Activated naive CD8-positive, alpha-beta T cell treated with anti-CD3 and anti-CD28 coated beads, Interleukin-2, amount 10 ng/mL, durations not matched to agents 7 days and 5 days (primary cell): ENCODE data around the gene HSPG2. TPM values are rescaled to one million over a fixed set of nuclear protein-coding genes. Genes with fewer than 3 reads are reported as not detected.

Source experiments
- ATAC-seq: fragments of 150-1000 bp; cut with Tn5 transposase; one replicate; pipeline ENCODE4 v1.10.0; 2021; ENCODE audit warnings: low read depth, moderate library complexity
- POLR2A ChIA-PET: fragments of 350-600 bp; sonication (Branson Sonifier 250); formaldehyde crosslinking; loops from one replicate; lab custom pipeline; 2021; ENCODE audit warnings: antibody characterized with exemption; lab: Charles Lee
- DNase-seq: peaks from one replicate; pipeline ENCODE4 v3.0.0; 2021
- H3K27ac Mint-ChIP-seq: one replicate; pipeline ENCODE4 v1.8.0; 2022; ENCODE audit warnings: mild to moderate bottlenecking, mixed read lengths
- H3K27me3 Mint-ChIP-seq: one replicate; pipeline ENCODE4 v1.8.0; 2022; ENCODE audit warnings: mild to moderate bottlenecking, moderate library complexity, mixed read lengths
- H3K36me3 Mint-ChIP-seq: one replicate; pipeline ENCODE4 v1.8.0; 2021; ENCODE audit warnings: mild to moderate bottlenecking, mixed read lengths
- H3K4me1 Mint-ChIP-seq: one replicate; pipeline ENCODE4 v1.8.0; 2021; ENCODE audit warnings: mixed read lengths
- H3K4me3 Mint-ChIP-seq: one replicate; pipeline ENCODE4 v1.8.0; 2022; ENCODE audit warnings: mild to moderate bottlenecking, moderate library complexity, mixed read lengths
- H3K9me3 Mint-ChIP-seq: one replicate; pipeline ENCODE4 v1.8.0; 2021; ENCODE audit warnings: mixed read lengths
- total RNA-seq, 2 experiments: library from RNA; stranded (reverse); gene quantifications; one replicate each; pipeline ENCODE4 v1.2.3, GENCODE V29; 2021

The HSPG2 gene
- total RNA-seq, 2 experiments from 2014 or later, result 6.7 to 9.5 TPM

GRCh38 chr1:21887796-21888195, 49.3 kb downstream of the HSPG2 start:
- DNase-seq, result no peak
- Mint-ChIP-seq H3K9me3 (no peaks in the 10 kb centered on the region), H3K4me1 (no peaks in the 10 kb centered on the region), H3K4me3 (no peak overlapping the region), H3K27ac (no peak overlapping the region), H3K27me3 (no peaks in the 10 kb centered on the region), H3K36me3 (no peaks in the 10 kb centered on the region)
- POLR2A ChIA-PET, result no interaction called here
- no peak for ATAC-seq

DNA sequence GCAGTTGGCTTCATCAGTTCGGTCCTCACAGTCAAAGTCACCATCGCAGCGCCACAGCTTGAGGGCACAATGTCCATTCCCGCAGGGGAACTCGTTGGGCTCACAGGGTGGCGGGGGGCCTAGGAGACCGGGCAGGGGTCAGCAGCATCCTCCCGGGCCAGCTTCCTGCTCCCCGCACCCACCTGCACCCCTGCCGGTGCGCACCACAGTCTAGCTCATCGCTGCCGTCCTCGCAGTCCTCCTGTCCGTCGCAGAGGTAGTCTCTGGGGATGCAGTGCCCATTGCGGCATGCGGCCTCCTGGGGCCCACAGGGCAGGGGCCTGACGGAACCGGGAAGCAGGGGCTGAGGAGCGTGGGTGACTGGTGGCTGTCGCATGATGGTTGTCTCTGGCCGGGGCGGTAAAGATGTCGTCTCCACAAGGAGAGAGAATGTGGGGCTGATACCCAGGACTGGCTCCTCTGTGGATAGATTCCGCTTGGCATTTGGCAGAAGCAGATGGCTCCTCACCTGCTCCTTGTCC, 49.8 kb downstream of the HSPG2 start:
- no peaks in the 10 kb centered on the region for H3K27me3 Mint-ChIP-seq
- H3K4me3 Mint-ChIP-seq, result no peak overlapping the region
- no peaks in the 10 kb centered on the region for H3K9me3 Mint-ChIP-seq
- no peak overlapping the region for H3K27ac Mint-ChIP-seq
- POLR2A ChIA-PET, result no interaction called here
- no peaks in the 10 kb centered on the region for H3K36me3 Mint-ChIP-seq
- DNase-seq, result no peak
- no peak for ATAC-seq
- H3K4me1 Mint-ChIP-seq, result no peaks in the 10 kb centered on the region

GRCh38 chr1:21886486-21887215, 50.5 kb downstream of the HSPG2 start:
- no peaks in the 10 kb centered on the region for H3K36me3 Mint-ChIP-seq
- H3K4me1 Mint-ChIP-seq, result no peaks in the 10 kb centered on the region
- H3K4me3 Mint-ChIP-seq, result no peak overlapping the region
- DNase-seq (no peak), ATAC-seq (no peak)
- H3K9me3 Mint-ChIP-seq, result no peaks in the 10 kb centered on the region
- POLR2A ChIA-PET, result no interaction called here
- no peaks in the 10 kb centered on the region for H3K27me3 Mint-ChIP-seq
- H3K27ac Mint-ChIP-seq, result no peak overlapping the region

DNA sequence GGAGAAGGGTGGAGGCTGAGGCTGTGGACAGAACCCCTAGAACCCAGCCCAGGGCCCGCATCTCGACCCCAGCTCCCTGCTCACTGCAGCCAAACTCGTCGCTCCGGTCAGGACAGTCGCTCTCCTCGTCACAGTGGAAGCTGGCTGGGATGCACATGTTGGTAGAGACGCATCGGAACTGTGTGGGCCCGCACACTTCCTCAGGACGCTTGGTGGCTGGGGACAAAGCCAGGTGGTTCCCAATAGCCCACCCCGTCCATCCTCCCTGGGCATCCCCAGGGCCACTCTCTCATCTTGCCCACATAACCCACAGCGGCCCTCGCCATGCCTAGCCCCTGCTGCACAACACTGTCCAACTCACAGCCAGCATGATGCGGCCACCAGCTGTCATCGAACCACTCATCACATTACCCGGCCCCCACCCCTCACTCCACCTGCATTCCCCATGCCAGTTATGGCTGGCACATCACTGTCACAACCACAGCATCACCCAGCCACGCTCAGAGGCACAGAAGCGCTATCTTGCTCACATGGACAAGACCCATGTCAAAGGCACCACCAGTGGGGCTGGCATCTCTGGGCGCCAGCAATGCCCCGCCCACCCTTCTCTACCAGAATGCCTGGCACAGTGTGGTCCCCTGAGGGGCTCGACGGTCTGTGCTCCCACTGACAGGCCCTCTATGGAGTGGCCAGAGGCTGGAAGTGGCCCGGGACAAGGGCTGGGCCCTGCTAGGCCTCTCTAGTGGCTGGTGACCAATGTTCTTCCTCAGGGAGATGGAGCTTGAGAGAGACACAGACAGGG, 51.7 kb downstream of the HSPG2 start:
- H3K4me1 Mint-ChIP-seq, result no peaks in the 10 kb centered on the region
- H3K4me3 Mint-ChIP-seq, result no peak overlapping the region
- DNase-seq (no peak), ATAC-seq (no peak)
- H3K27me3 Mint-ChIP-seq, result no peaks in the 10 kb centered on the region
- POLR2A ChIA-PET, result no interaction called here
- no peaks in the 10 kb centered on the region for H3K9me3 Mint-ChIP-seq
- H3K36me3 Mint-ChIP-seq, result no peaks in the 10 kb centered on the region
- no peak overlapping the region for H3K27ac Mint-ChIP-seq

DNA sequence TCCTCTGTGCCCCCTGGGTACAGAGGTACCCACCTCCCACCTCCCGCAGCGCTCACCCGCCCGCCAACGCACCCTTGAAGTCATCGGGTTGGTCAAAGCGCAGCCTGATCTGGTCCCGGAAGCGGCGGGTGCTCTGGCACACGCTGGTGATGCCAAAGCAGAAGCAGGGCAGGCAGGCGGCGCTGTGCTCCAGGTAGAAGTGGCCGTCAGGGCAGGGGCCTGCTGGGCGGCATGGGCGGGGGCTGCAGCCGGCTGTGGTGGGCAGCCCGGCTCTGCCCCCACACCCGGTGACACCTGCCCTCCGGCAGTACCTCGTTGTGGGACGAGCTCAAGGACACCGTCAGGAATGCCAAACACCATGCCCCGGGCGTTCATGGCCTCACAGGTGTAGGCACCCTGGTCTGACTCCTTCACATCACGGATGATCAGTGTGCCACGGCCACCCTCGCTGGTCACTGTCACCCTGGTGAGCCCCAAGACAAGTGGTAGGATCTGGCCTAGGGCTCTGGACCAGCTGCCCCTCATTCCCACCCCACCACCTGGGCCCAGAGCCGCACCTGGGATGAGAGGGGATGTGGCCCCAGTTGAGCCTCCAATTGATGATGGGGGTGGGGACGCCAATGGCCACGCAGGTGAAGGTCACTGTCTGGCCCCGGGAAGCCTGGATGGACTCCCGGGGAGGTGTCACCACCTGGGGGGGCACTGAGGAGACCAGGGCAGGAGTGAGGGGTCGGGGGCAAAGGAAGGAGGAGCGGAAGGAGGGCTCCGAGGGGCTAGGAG, 52.5 kb downstream of the HSPG2 start:
- no peak for ATAC-seq
- POLR2A ChIA-PET, result no interaction called here

GRCh38 chr1:21882721-21883415, 54.2 kb downstream of the HSPG2 start:
- ATAC-seq, result no peak
- Mint-ChIP-seq H3K27me3 (no peaks in the 10 kb centered on the region), H3K27ac (no peak overlapping the region), H3K9me3 (no peaks in the 10 kb centered on the region), H3K4me3 (no peak overlapping the region), H3K4me1 (no peaks in the 10 kb centered on the region), H3K36me3 (no peaks in the 10 kb centered on the region)
- POLR2A ChIA-PET, result no interaction called here
- no peak for DNase-seq

More for the DNA sequence above, 52.5 kb downstream of the HSPG2 start:
- Mint-ChIP-seq H3K9me3 (no peaks in the 10 kb centered on the region), H3K27me3 (no peaks in the 10 kb centered on the region), H3K27ac (no peak overlapping the region), H3K4me1 (no peaks in the 10 kb centered on the region), H3K4me3 (no peak overlapping the region), H3K36me3 (no peaks in the 10 kb centered on the region)
- DNase-seq, result no peak

- Mint-ChIP-seq H3K9me3 (no peaks in the 10 kb centered on the region), H3K4me3 (no peak overlapping the region), H3K27me3 (no peaks in the 10 kb centered on the region), H3K4me1 (no peaks in the 10 kb centered on the region), H3K36me3 (no peaks in the 10 kb centered on the region), H3K27ac (no peak overlapping the region)
- ATAC-seq (no peak), DNase-seq (no peak)
- POLR2A ChIA-PET, result no interaction called here
These were observed 55.9 kb downstream of the HSPG2 start for GRCh38 chr1:21881250-21881649.

DNA sequence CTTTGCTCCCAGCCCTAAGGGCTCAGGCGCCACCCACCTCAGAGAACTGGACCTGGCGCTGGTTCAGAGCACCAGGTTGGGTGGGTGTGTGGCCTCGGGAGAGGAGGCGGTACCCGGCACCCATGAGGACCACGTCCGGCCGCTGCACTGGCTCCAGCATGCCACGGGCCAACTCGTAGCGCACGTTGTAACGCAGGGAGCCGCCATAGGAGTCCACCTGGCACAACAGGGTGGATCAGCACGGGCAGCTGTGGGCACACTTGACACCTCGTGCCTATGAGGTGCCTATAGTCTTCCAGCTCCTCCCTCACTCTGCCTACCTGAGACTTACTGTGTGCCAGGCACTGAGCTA, 56.5 kb downstream of the HSPG2 start:
- no peak overlapping the region for H3K27ac Mint-ChIP-seq
- POLR2A ChIA-PET, result no interaction called here
- no peak for DNase-seq
- ATAC-seq, result no peak
- H3K9me3 Mint-ChIP-seq, result no peaks in the 10 kb centered on the region
- no peaks in the 10 kb centered on the region for H3K27me3 Mint-ChIP-seq
- H3K36me3 Mint-ChIP-seq, result no peaks in the 10 kb centered on the region
- H3K4me1 Mint-ChIP-seq, result no peaks in the 10 kb centered on the region
- H3K4me3 Mint-ChIP-seq, result no peak overlapping the region

DNA sequence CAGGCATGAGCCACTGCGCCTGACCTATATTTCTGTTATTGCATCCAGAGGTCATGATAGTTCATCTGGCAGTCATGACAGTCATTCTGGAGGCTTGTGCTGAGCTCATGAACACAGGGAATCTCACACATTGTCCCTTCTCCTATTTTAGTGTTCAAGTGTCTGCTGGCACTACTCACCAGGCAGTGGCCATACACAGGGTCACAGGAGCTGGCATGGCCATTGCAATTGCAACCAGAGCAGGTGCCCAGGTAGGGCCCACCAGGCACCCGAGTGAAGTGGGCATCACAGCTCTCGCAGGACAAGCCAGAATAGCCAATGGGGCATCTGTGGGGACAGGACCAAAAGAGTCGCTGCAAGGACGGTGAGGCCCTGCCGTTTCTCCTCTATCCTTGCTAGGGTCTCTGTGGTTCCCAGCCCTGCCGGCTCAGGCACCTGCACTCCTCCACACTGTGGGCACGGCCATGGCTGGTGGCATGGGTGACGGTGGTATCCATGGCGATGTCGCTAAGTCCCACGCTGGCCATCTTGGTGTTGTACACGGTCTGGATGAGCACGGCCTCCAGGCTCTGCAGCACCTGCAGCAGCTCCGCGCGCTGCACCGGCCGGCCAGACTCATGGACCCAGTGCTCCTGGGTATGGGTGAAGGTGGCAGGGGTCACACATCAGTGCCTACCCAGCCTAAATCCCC, 57.0 kb downstream of the HSPG2 start:
- Mint-ChIP-seq H3K4me3 (no peak overlapping the region), H3K27me3 (no peaks in the 10 kb centered on the region), H3K27ac (no peak overlapping the region), H3K9me3 (no peaks in the 10 kb centered on the region), H3K4me1 (no peaks in the 10 kb centered on the region), H3K36me3 (no peaks in the 10 kb centered on the region)
- DNase-seq, result no peak
- no peak for ATAC-seq
- POLR2A ChIA-PET, result no interaction called here

DNA sequence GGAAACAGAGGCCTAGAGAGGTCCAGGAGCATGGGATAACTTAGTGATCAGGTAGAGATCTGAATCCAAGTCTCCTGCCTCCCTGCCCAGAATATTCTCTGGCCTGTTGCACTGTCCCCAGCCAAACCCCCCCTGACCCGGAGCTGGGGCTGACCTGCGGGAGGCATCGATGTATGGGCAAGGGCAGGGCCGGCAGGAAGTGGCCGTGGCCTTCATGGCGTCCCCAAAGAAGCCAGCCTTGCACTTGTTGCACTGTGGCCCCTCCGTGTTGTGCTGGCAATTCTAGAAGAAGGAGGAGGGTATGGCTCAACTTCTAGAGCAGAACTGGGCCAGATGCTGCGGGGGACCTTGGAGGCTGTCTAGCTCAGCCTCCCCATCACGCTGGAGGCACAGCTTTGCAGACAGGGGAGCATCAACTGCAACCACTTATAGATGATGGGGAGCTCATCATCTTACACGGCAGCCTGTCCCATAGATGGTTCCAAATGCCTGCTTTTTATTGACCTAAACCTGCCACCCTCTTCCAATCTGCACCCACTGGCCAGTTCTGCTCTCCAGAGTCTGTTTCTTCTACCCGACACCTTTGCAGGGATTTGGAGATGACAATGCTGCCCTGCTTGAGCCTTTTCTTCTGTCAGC, 58.2 kb downstream of the HSPG2 start:
- no peaks in the 10 kb centered on the region for H3K36me3 Mint-ChIP-seq
- H3K4me1 Mint-ChIP-seq, result no peaks in the 10 kb centered on the region
- DNase-seq, result no peak
- POLR2A ChIA-PET, result no interaction called here
- no peak for ATAC-seq
- H3K4me3 Mint-ChIP-seq, result no peak overlapping the region
- H3K27ac Mint-ChIP-seq, result no peak overlapping the region
- no peaks in the 10 kb centered on the region for H3K9me3 Mint-ChIP-seq
- no peaks in the 10 kb centered on the region for H3K27me3 Mint-ChIP-seq

DNA sequence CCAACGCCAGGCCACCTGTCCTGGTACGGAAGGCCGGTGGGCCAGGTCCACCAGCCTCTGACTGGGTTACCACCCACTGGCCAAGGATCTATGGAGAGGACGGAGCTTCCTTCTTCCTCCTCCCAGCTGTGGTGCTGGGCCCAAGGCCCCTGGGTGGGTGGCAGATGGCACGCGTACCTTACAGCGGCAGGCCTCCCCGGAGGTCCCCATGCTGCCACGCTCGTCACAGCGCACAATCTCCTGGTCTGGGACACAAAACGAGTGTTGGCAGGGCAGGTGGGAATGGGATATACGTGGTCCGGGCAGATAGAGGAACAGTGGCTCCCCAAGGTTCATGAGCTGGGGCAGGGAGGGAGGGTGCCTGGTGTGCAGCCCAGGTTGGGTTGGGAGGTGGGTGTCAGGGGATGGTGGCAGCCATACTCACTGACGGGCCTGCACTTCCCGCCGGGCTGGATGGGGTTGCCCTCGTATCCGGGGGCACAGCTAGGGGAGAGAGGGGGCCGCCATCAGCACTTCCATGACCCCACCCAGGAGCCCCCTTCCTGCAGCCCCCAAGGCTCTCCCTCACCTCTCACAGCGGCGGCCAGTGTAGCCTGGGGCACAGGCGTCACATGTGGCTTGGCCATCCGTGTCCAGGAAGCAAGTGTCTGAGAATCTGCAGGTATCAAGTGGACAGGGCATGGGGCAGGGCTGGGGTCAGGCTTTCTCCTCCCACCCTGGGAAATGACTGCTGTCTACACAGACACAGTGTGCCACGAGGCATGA, 58.9 kb downstream of the HSPG2 start:
- Mint-ChIP-seq H3K27ac (no peak overlapping the region), H3K4me3 (no peak overlapping the region), H3K36me3 (no peaks in the 10 kb centered on the region), H3K4me1 (no peaks in the 10 kb centered on the region), H3K9me3 (no peaks in the 10 kb centered on the region), H3K27me3 (no peaks in the 10 kb centered on the region)
- DNase-seq (no peak), ATAC-seq (no peak)
- POLR2A ChIA-PET, result no interaction called here

DNA sequence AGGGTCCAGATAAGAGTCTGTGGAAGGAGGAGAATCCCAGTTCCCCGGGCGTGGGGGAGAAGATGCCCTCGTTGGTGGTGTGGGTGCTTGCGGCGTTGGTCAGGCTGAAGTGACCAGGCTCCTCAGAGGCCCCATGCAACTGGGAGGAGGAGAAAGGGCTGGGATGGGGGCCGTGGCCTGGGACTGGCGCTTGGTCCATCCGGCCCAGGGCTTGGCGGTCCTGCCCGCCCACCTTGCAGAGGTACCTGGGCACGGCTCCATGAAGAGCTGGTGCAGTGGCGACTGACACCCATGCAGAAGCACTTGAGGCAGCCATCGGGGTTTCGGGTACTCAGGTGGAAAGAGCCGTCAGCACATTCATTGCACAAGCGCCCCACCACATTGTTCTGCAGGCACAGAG, 60.8 kb downstream of the HSPG2 start:
- H3K27ac Mint-ChIP-seq, result no peak overlapping the region
- no peaks in the 10 kb centered on the region for H3K27me3 Mint-ChIP-seq
- no peak overlapping the region for H3K4me3 Mint-ChIP-seq
- ATAC-seq (no peak), DNase-seq (no peak)
- POLR2A ChIA-PET, result no interaction called here
- no peaks in the 10 kb centered on the region for H3K4me1 Mint-ChIP-seq
- no peaks in the 10 kb centered on the region for H3K36me3 Mint-ChIP-seq
- H3K9me3 Mint-ChIP-seq, result no peaks in the 10 kb centered on the region
